Measurements from ENCODE around the gene PKDREJ.

PKDREJ gene

GRCh38 chr22:46275455-46276122 lies 12.4 kb upstream of the PKDREJ start:
- DNase-seq (ENCODE audit: low spot score), result no peak
- POLR2A ChIA-PET (ENCODE audit: low non-redundant PET), result no interaction called here
- CTCF ChIA-PET, result no interaction called here
- TF ChIP-seq CTCF (conservative IDR thresholded peaks at IDR 0.05; ENCODE audit: low read depth), result no peak
- H3K27ac ChIP-seq, result no peak overlapping the region

- ChIA-PET POLR2A (ENCODE audit: low non-redundant PET) (no interaction called here), CTCF (no interaction called here)
- no peak for DNase-seq (ENCODE audit: low spot score)
- no peak for TF ChIP-seq CTCF (conservative IDR thresholded peaks at IDR 0.05; ENCODE audit: low read depth)
- H3K27ac ChIP-seq, result no peak overlapping the region
These were observed 11.2 kb upstream of the PKDREJ start for GRCh38 chr22:46274381-46274780.

GRCh38 chr22:46273432-46274148 lies 10.4 kb upstream of the PKDREJ start:
- POLR2A ChIA-PET (ENCODE audit: low non-redundant PET), result no interaction called here
- H3K27ac ChIP-seq, result no peak overlapping the region
- DNase-seq (ENCODE audit: low spot score), result no peak
- CTCF ChIA-PET, result no interaction called here
- no peak for TF ChIP-seq CTCF (conservative IDR thresholded peaks at IDR 0.05; ENCODE audit: low read depth)

GRCh38 chr22:46272762-46273431 lies 9.8 kb upstream of the PKDREJ start:
- H3K27ac ChIP-seq, result no peak overlapping the region

GRCh38 chr22:46272196-46272595 lies 9.1 kb upstream of the PKDREJ start:
- POLR2A ChIA-PET (ENCODE audit: low non-redundant PET), result no interaction called here
- DNase-seq (ENCODE audit: low spot score), result no peak
- no peak for TF ChIP-seq CTCF (conservative IDR thresholded peaks at IDR 0.05; ENCODE audit: low read depth)
- CTCF ChIA-PET, result no interaction called here
- no peak overlapping the region for H3K27ac ChIP-seq

More at GRCh38 chr22:46272762-46273431, 9.8 kb upstream of the PKDREJ start:
- TF ChIP-seq CTCF (conservative IDR thresholded peaks at IDR 0.05; ENCODE audit: low read depth), result no peak
- no peak for DNase-seq (ENCODE audit: low spot score)
- ChIA-PET POLR2A (ENCODE audit: low non-redundant PET) (no interaction called here), CTCF (no interaction called here)

GRCh38 chr22:46269564-46269963 lies 6.4 kb upstream of the PKDREJ start:
- H3K27ac ChIP-seq, result peak overlapping the region; percentile 76
- ChIA-PET CTCF (interaction anchor here (0.5 kb wide), 1 partner anchor 145 kb away, joined by 3 read pairs; no protein-coding TSS in a partner anchor), POLR2A (ENCODE audit: low non-redundant PET) (interaction anchor here (0.6 kb wide), 1 partner anchor 32 kb away, joined by 3 read pairs; no protein-coding TSS in a partner anchor)
- DNase-seq (ENCODE audit: low spot score), result no peak
- TF ChIP-seq CTCF (conservative IDR thresholded peaks at IDR 0.05; ENCODE audit: low read depth), result no peak
